ENCODE results near the gene SMAD5. TPM values are rescaled to one million over a fixed set of nuclear protein-coding genes. Genes with fewer than 3 reads are reported as not detected.

The SMAD5 gene
- total and polyA plus RNA-seq, 2 experiments from 2014 or later: 37.5 to 56.6 TPM

Small RNAs within 50 kb of the gene (small RNA-seq; reads per million reads assigned to genes)
- gene RF02173 (ENCODE audit: low replicate concordance): not detected
- not detected for gene RF02175 (ENCODE audit: low replicate concordance)
- not detected for gene RF02176 (ENCODE audit: low replicate concordance)

Other genes with a start within 250 kb of the SMAD5 start
- not detected in 2 replicates for gene IL9, start 237.0 kb upstream of the SMAD5 start, total RNA-seq (2014; rRNA removed; shearing (Covaris generic))
- not detected in 2 replicates for gene IL9, start 237.0 kb upstream of the SMAD5 start, polyA plus RNA-seq (2016; fragmentation: Nextera tagmentation; extraction: Ambion mirVana)
- not detected in 2 replicates for gene LECT2, start 177.9 kb upstream of the SMAD5 start, total RNA-seq (2014; rRNA removed; shearing (Covaris generic))
- gene LECT2, start 177.9 kb upstream of the SMAD5 start, polyA plus RNA-seq (2016; fragmentation: Nextera tagmentation; extraction: Ambion mirVana): 0.43 and 0.45 TPM in 2 replicates
- gene TGFBI, start 103.9 kb upstream of the SMAD5 start, total RNA-seq (2014; rRNA removed; shearing (Covaris generic)): 8.2 and 8.9 TPM in 2 replicates
- gene TGFBI, start 103.9 kb upstream of the SMAD5 start, polyA plus RNA-seq (2016; fragmentation: Nextera tagmentation; extraction: Ambion mirVana): 8.0 and 9.4 TPM in 2 replicates
- gene SMIM32, start 60.3 kb downstream of the SMAD5 start, total RNA-seq (2014; rRNA removed; shearing (Covaris generic)): 0.19 and 0.56 TPM in 2 replicates
- 0.17 and 0.27 TPM in 2 replicates for gene SMIM32, start 60.3 kb downstream of the SMAD5 start, polyA plus RNA-seq (2016; fragmentation: Nextera tagmentation; extraction: Ambion mirVana)
- 0.08 and 0.56 TPM in 2 replicates for gene TRPC7, start 232.7 kb downstream of the SMAD5 start, total RNA-seq (2014; rRNA removed; shearing (Covaris generic))
- not detected in 2 replicates for gene TRPC7, start 232.7 kb downstream of the SMAD5 start, polyA plus RNA-seq (2016; fragmentation: Nextera tagmentation; extraction: Ambion mirVana)